ENCODE measurements around the gene ERI2.
"Not testable (repeated sequence)": the region's sequence is repeated elsewhere in the genome, so short reads cannot be mapped to it uniquely, and the experiment has no call there.

ERI2 gene

GRCh38 chr16:20818929-20819585 is 12.8 kb upstream of the ERI2 start:
- no peak for DNase-seq

- DNase-seq, result no peak
These were observed 8.5 kb upstream of the ERI2 start for GRCh38 chr16:20814784-20815183.

- no peak for DNase-seq
These were observed 6.2 kb upstream of the ERI2 start for GRCh38 chr16:20812510-20812909.

DNA sequence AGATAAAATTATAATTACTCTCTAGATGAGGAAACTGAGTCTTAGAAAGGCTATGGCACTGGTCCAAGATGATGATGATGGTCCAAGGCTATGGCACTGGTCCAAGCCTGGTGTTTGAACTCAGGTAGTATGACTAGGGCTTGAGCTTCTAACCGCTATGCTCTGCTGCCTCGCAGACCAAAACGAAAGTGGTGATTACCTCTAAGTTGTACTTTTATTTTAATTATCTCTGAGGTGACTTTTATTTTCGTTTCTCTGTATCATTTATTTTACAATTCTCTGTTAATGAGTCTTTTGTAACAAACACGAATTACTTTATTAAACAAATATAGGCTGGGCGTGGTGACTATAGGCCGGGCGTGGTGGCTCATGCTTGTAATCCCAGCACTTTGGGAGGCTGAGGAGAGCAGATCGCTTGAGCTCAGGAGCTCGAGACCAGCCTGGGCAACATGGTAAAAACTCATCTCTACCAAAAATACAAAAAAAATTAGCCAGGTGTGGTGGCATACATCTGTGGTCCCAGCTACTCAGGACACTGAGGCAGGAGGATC is 5.7 kb upstream of the ERI2 start:
- DNase-seq, result no peak

DNA sequence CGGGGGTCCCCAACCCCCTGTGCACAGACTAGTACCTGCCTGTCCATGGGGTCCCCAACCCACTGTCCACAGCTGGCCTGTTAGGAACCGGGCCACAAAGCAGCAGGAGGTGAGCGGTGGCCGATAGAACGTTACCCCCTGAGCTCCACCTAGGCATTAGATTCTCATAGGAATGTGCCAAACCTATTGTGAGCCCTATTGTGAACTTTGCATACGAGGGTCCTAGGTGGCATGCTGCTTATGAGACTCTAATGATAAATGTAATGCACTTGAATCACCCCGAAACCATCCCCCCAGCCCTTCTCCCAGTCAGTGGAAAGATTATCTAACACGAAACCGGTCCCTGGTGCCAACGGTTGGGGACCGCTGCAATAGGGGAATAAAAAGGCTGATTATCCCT is 1.6 kb upstream of the ERI2 start:
- DNase-seq, result no peak

DNA sequence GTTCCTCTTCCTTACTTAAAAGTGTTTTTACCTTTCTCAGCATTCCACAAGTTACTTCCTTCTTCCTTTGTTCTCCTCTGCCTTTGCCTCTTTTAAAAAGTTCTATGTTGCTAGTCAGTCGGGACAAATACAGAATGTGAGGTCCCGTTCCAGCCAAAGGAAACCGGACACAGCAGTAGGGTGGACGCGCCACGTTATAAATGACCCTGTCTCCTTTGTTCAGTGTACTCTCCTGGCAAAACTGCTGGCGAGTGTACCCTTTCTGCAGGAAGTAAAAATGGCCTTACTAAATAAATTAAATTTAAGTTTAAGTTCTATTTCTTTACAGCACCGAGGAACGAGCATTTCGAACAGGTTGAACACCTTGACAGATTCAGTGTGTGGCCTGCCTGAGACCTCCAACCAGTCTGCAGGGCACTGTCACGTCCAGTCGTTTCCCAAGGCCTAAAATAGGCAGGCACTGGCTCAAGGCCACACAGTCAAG is 546 bp downstream of the ERI2 start:
- not testable (repeated sequence) for DNase-seq

DNA sequence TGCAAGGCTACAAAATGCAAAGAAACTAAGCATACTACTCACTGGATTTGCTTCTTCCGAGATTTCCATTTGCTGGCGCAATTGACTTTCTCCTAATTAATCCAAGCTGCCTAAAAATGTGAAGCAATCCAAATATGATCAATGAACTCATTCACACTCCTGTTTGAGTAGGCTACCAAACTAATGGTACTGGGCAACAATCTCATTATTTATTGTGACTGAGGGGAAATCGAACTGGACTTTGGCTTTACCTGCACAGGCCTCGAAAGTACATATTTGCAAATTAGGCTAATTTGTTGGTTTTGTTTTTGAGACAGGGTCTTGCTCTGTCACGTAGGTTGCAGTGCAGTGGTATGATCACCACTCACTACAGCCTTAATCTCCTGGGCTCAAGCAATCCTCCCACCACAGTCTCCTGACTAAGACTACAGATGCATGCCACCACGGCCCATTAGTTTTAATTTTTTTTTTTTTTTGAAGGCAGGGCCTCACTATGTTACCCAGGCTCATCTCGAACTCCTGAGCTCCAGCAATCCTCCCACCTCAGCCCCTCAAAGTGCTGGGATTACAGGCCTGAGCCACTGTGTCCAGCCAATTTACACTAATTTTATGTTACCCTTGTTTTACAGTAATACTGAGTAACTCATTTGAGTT is 2.6 kb downstream of the ERI2 start:
- no peak for DNase-seq

- DNase-seq, result no peak
These were observed 3.1 kb downstream of the ERI2 start for GRCh38 chr16:20803192-20803560.

DNA sequence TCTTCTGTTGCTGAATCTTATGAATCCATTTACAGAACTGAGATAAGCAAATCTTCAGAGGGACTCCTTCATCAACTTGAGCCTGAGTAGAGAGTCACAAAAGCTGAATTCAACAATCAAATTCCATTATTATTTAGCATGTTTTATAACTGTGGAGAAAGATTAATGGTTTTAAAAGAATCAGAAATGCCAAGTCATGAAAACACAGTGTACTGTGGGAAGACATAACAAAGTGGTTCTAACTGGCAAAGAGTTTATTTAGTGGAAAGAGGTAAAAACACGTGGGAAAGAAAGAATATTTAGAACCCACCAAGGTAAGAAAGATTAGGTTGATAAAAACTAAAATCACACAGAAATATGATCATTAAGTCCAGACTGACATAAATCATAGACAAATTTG is 5.0 kb downstream of the ERI2 start:
- no peak for DNase-seq

DNA sequence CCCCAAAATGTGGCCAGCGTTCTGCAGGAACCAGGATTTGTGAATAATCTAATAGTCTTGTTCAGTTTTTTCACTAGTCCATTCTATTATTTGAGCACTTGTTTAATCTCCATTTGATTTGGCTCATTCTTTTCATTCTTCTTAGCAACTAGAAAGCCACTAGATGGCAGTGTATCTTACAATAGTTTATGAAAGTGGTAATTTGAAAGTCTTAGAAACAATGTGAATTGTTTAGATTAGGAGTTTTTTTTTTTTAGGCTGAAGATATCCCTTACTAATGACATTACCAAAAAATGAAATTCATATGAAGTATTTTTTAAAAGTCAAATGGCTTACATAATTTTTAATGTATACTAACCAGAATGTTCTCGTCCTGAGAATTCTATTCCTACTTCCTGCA is 6.7 kb downstream of the ERI2 start:
- DNase-seq, result no peak

DNA sequence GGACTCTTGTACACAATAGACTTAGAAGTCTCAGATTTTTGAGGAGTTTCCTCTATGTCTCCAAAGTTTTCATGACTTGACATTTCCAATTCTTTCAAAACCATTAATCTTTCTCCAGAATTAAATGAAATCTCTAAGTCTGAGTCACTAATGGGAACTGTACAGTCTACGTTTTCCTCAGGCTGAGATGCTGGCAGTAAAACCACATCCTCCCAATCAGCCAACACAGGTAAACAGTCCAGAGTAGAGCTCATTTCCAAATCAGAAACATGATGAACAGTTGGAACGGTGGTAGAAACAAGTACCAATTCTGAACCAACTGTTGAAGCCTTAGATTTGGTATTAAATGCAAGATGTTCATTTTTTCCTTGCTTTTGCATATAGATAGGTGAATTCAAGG is 7.9 kb downstream of the ERI2 start:
- DNase-seq, result no peak

- DNase-seq, result no peak
These were observed 14.2 kb downstream of the ERI2 start for GRCh38 chr16:20791923-20792612.

- no peak for DNase-seq
These were observed 17.1 kb downstream of the ERI2 start for GRCh38 chr16:20789130-20789529.

- no peak for DNase-seq
These were observed 22.1 kb downstream of the ERI2 start for GRCh38 chr16:20784204-20784603.

DNA sequence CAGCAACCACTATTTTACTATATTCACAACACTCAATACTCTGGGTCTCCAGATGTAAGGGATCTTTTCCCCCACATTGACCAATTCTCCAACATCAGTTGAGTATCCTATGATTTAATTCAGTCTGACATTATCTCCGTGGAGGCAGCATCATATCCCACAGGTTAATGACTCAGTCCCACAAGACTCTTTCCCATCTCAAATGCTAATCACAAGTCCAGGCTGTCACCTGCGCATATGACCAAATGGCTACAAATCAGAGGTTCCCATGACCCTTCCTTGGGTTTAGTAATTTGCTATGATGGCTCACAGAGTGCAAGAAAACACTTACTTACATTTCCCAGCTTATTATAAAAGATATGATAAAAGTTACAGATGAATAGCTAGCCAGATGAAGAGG is 23.8 kb downstream of the ERI2 start:
- no peak for DNase-seq

DNA sequence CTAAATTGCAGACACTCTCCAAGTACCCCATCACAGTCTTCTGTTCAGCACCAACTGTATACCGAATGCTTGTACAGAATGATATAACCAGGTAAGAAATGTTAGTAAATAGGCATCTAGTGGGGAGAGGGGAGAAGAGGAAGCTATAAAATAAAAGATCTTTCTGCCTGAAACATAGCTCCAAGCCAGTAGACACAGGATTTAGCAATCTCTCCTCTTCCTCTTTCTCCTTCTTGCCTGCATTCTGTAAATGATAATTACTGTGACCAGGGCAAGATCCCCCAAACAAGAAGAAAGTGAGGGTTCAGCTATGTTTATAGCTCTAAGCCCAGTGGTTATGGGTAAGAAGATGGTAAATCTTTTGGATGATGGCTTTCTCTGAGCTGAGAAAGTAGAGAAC is 24.6 kb downstream of the ERI2 start:
- no peak for DNase-seq

DNA sequence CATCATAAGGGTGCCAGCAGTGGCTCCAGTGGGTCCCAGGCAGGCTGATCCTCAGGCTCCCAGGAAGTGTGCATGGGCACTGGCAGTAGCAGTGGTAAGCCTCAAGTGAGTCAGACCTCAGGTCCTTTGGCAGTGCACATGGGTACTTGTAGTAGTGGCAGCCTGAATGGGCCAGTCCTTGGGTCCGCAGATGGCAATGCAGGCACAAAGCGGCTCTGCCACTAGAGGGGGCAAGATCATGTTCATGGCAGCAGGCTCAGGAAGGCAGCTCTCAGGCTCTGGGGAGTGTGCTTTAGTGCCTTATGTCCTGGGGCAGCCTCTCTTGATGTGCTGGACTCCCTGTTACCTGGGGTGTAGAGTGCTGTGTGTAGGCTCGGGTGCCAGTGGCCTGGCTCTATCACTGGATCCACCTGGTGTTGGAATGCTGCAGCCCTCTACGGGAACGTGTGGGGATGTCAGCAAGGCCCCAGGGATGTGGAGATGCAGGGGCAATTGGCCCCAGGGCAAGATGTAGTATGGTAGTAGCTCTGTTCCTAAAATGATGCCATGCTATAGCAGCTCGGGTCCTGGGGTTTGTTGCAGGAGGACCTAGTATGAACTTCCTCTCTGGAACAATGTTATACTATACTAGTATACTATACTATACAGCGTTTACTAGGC is 31.4 kb downstream of the ERI2 start:
- peak; percentile 42 for DNase-seq

DNA sequence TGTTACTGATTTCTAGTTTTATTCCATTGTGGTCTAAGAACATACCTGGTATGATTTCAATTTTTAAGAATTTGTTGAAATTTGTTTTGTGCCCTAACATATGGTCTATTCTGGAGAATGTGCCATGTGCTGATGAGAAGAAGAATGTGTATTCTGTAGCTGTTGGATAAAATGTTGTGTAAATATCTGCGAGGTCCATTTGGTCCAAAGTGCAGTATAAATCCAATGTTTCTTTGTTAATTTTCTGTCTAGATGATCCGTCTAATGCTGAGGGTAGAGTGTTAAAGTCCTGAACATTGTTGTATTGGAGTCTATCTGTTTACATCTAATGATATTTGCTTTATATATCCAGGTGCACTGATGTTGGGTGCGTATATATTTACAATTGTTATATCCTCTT is 32.6 kb downstream of the ERI2 start:
- DNase-seq, result no peak

DNA sequence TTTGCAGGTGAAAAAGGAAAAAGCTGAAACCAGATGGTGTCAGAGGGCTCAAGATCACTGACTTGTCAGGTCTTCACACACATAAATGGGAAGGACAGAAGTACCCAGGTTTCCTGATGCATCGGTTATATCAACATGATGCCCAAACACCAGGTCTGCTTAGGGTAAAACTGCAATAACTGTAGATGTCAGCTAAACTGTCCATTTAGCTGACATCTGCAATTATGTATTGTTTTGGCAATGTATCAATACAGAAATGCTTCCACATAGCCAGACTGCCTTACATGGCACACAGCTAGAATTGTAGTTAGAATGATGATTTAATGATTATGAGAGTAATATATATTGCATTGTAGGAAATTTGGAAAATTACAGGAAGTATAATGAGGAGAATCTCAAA is 37.5 kb downstream of the ERI2 start:
- no peak for DNase-seq

DNA sequence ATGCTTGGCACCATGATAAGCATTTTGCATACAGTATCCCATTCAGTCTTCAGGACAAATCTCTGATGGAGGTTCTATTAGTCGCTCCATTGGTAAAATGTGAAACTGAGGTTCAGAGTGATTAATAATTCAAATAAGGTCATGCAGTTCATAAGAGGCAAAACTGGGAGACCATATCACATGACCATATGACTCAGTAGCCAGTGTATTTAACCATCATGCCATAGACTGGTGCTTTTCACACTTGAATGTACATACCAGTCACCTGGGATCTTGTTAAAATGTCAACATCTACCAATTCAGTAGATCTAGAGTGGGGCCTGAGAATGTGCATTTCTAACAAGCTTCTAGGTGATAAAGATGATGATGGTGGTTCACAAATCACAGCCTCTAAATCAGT is 38.2 kb downstream of the ERI2 start:
- no peak for DNase-seq

DNA sequence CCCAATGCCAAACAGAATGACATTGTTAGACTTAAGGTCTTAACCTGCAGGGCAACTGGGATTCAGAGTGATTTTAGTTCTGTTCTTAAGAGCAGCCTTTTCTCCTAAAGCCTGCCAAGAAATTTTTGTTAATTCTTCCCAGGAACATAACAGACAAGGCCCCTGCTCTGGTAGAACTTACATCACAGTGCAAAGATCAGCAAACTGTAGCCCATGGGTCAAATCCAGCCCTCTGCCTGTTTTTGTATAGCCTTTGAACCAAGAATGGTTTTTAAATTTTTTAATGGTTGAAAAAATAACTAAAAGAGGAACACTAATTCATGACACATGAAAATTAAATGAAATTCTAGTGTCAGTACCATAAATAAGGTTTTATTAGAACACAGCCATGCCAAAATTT is 38.7 kb downstream of the ERI2 start:
- no peak for DNase-seq

DNA sequence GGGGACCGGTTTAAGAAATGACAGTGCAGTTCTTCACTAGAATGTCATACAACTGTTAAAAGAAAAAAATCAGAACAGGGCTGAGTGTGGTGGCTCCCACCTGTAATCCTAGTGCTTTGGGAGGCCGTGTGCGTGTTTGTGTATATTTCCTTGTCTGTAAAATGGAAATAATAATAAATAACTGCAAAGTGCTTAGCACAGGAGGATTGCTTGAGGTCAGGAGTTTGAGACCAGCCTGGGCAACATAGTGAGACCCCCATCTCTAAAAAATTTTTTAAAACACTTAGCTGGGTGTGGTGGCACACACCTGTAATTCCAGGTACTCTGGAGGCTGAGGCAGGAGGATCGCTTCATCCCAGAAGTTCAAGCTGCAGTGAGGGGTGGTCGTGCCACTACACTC is 40.0 kb downstream of the ERI2 start:
- DNase-seq, result no peak

DNA sequence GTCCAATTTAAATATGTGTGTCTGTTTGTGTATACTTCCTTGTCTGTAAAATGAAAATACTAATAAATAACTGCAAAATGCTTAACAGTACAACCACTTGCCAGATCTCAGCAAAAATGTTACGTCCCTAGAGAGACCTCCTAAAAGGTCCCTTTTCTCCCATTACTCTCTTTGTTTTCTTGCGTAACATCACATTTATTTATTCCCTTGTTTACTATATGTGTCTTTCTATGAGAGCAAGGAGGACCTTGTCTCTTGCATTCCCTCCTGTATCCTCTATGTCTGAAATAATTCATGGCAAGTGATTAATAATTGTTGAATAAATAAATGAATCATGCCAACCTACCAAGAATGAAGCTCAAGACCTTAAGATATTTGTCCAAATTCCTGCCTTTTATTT is 40.5 kb downstream of the ERI2 start:
- no peak for DNase-seq
